PFSK-1 (cell line): ENCODE measurements around the gene BGN.

Source experiments
- FOXP2 ChIP-seq: optimal IDR thresholded peaks from 2 replicates; pipeline ENCODE3; 2011; ENCODE audit warnings: borderline replicate concordance, control low read depth, inconsistent platforms; ENCODE audit not compliant: insufficient read depth; ENCODE audit errors: extremely low read length, extremely low read depth
- POLR2AphosphoS5 ChIP-seq: IDR thresholded peaks from 2 replicates; pipeline ENCODE4 v1.6.1; 2012; ENCODE audit warnings: low read depth, mild to moderate bottlenecking, control low read depth, low read length, moderate library complexity
- TF ChIP-seq, protein P1 (sequence below), 2 experiments: IDR thresholded peaks; 2 replicates each; pipeline versions ENCODE4 v1.6.1 to v1.8.0; 2011 to 2012; ENCODE audit warnings: low read depth in 2 of 2, low read length in 2 of 2, control low read depth in 1 of 2, inconsistent platforms in 1 of 2, mild to moderate bottlenecking in 1 of 2, moderate library complexity in 1 of 2; ENCODE audit not compliant: insufficient read depth in 1 of 2

GRCh38 chrX:153446950-153447580, 47.7 kb upstream of the BGN start:
- TF ChIP-seq FOXP2 (no peak), POLR2AphosphoS5 (no peak)
- TF ChIP-seq, protein P1, sequence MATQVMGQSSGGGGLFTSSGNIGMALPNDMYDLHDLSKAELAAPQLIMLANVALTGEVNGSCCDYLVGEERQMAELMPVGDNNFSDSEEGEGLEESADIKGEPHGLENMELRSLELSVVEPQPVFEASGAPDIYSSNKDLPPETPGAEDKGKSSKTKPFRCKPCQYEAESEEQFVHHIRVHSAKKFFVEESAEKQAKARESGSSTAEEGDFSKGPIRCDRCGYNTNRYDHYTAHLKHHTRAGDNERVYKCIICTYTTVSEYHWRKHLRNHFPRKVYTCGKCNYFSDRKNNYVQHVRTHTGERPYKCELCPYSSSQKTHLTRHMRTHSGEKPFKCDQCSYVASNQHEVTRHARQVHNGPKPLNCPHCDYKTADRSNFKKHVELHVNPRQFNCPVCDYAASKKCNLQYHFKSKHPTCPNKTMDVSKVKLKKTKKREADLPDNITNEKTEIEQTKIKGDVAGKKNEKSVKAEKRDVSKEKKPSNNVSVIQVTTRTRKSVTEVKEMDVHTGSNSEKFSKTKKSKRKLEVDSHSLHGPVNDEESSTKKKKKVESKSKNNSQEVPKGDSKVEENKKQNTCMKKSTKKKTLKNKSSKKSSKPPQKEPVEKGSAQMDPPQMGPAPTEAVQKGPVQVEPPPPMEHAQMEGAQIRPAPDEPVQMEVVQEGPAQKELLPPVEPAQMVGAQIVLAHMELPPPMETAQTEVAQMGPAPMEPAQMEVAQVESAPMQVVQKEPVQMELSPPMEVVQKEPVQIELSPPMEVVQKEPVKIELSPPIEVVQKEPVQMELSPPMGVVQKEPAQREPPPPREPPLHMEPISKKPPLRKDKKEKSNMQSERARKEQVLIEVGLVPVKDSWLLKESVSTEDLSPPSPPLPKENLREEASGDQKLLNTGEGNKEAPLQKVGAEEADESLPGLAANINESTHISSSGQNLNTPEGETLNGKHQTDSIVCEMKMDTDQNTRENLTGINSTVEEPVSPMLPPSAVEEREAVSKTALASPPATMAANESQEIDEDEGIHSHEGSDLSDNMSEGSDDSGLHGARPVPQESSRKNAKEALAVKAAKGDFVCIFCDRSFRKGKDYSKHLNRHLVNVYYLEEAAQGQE (IDR thresholded peaks at IDR 0.05; ENCODE audit: insufficient read depth in 1 of 2, low read depth in 2 of 2, low read length in 2 of 2) = no peak
